Stimulated activated naive CD8-positive, alpha-beta T cell treated with anti-CD3 and anti-CD28 coated beads, Interleukin-15, Interleukin-2, amounts not matched to agents 100 ng/mL and 50 ng/mL, for 24 hours (primary cell): ENCODE measurements around the gene JADE1.

Source experiments
- H3K27ac Mint-ChIP-seq: one replicate; pipeline ENCODE4 v1.8.0; 2021; ENCODE audit warnings: mild to moderate bottlenecking, mixed read lengths
- H3K27me3 Mint-ChIP-seq: one replicate; pipeline ENCODE4 v1.8.0; 2021; ENCODE audit warnings: mixed read lengths
- H3K36me3 Mint-ChIP-seq: one replicate; pipeline ENCODE4 v1.8.0; 2021; ENCODE audit warnings: low read depth, mixed read lengths
- H3K4me1 Mint-ChIP-seq: one replicate; pipeline ENCODE4 v1.8.0; 2021; ENCODE audit warnings: low read depth, mixed read lengths
- H3K4me3 Mint-ChIP-seq: one replicate; pipeline ENCODE4 v1.8.0; 2021; ENCODE audit warnings: mild to moderate bottlenecking, mixed read lengths
- H3K9me3 Mint-ChIP-seq: one replicate; pipeline ENCODE4 v1.8.0; 2021; ENCODE audit warnings: mixed read lengths

The JADE1 gene

DNA sequence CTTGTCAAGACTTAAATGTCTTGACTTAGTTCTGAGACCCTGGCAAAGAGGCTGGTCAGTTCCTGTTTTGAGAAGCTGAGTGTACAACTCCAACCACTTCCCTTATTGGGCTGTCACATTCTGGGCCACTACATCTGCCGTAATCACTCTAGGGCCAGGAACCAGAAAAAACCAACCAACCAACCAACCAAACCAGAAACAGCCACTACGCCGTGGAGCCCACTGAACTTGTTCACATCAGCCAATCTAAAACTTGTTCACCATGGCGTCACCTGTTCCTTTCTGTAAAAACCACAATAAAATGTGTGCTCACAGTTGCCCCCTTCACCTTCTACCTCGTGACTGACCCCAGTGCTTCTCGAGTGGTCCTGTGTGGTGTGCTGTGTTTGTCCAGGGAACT lies 107.3 kb downstream of the JADE1 start:
- H3K4me1 Mint-ChIP-seq, result peaks cover 43% of the 10 kb centered on the region
- H3K4me3 Mint-ChIP-seq, result no peak overlapping the region
- no peak overlapping the region for H3K27ac Mint-ChIP-seq
- no peaks in the 10 kb centered on the region for H3K27me3 Mint-ChIP-seq
- H3K9me3 Mint-ChIP-seq, result no peaks in the 10 kb centered on the region
- H3K36me3 Mint-ChIP-seq, result peaks cover 13% of the 10 kb centered on the region

DNA sequence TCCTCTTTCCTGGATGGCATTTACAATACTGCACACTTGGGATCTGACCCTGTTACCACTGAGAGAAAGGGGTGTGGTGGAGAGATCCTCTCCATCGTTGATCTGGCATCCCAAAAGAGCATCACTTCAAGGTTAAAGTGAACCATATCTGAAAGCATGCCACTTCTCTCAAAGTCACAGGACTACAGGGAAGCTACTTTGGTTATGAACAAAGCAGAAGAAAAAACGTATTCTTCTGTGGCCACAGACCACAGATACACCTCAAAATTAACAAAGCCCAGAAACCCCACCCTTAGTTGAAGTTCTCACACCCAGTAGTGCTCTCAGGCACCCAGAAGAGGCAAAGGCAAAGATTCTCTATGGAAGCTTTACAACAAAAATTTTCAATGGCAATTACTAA lies 108.3 kb downstream of the JADE1 start:
- no peaks in the 10 kb centered on the region for H3K9me3 Mint-ChIP-seq
- no peaks in the 10 kb centered on the region for H3K27me3 Mint-ChIP-seq
- H3K4me3 Mint-ChIP-seq, result no peak overlapping the region
- peaks cover 43% of the 10 kb centered on the region for H3K4me1 Mint-ChIP-seq
- H3K36me3 Mint-ChIP-seq, result peaks cover 13% of the 10 kb centered on the region
- H3K27ac Mint-ChIP-seq, result no peak overlapping the region

DNA sequence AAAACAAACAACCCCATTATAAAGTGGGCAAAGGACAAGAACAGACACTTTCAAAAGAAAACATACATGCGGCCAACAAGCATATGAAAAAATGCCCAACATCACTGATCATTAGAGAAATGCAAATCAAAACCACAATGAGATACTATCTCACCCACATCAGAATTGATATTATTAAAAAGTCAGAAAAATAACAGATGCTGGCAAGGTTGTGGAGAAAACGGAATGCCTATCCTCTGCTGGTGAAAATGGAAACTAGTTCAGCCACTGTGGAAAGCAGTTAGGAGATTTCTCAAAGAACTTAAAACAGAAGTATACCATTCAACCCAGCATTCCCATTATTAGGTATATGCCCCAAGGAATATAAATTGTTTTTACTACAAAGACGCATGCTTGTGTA lies 112.5 kb downstream of the JADE1 start:
- Mint-ChIP-seq H3K27ac (no peak overlapping the region), H3K4me1 (peaks cover 29% of the 10 kb centered on the region), H3K27me3 (no peaks in the 10 kb centered on the region), H3K36me3 (peaks cover 28% of the 10 kb centered on the region), H3K9me3 (no peaks in the 10 kb centered on the region), H3K4me3 (no peak overlapping the region)
